K562 (cell line): ENCODE data around the gene PLXNB2. TPM values are rescaled to one million over a fixed set of nuclear protein-coding genes. Genes with fewer than 3 reads are reported as not detected.

Experiments
- ATAC-seq: fragments of 200-7000 bp; cut with Tn5 transposase; 3 replicates; pipeline ENCODE4 v1.9.1; 2020; ENCODE audit warnings: moderate library complexity
- BruUV-seq: library from RNA; stranded (reverse); fragments of 400-500 nt; replicated peaks from 2 replicates; lab custom pipeline; 2021; lab: Mats Ljungman, UMichigan
- CTCF ChIA-PET: fragments of 300-600 bp; formaldehyde crosslinking; extraction: SDS; loops from one replicate; lab custom pipeline; 2021; ENCODE audit warnings: low intra/inter-chr PET ratio; lab: Yijun Ruan, JAX
- POLR2A ChIA-PET: fragments of 300-600, 350-650 bp; sonication (Branson Sonifier 250); formaldehyde crosslinking; extraction: SDS; loops from one replicate; lab custom pipeline; 2021; ENCODE audit warnings: antibody characterized with exemption, inconsistent platforms; lab: Yijun Ruan, JAX
- DNase-seq, 4 experiments: peaks; one replicate each; pipeline versions ENCODE4 v3.0.0 to v3.0.0-alpha.2; 2011 to 2018; ENCODE audit warnings: low spot score in 3 of 4, mixed read lengths in 3 of 4; ENCODE audit errors: extremely low read depth in 1 of 4
- FAIRE-seq: peaks from 2 replicates; lab custom pipeline; 2011; peaks lifted over from hg19 to GRCh38; lab: Jason Lieb, UNC
- H2AFZ ChIP-seq: 2 replicates; pipeline ENCODE4 v1.6.0; 2011; ENCODE audit warnings: low read depth, low read length, control low read depth, inconsistent platforms
- H3K27ac ChIP-seq: fragments of 200-600 bp; 3 replicates; pipeline ENCODE4 v1.8.0; 2011; ENCODE audit warnings: low read depth, mild to moderate bottlenecking, control low read depth, inconsistent platforms, low read length, moderate library complexity, mixed read lengths; ENCODE audit errors: extremely low read depth
- H3K27me3 ChIP-seq, 2 experiments: fragments of 300-600 bp in 1 of 2; 2 replicates in 1 of 2; 3 replicates in 1 of 2; pipeline versions ENCODE4 v1.6.0 to v1.8.0; 2011; ENCODE audit warnings: inconsistent platforms in 2 of 2, low read length in 2 of 2, mild to moderate bottlenecking in 1 of 2, mixed read lengths in 1 of 2, moderate library complexity in 1 of 2; ENCODE audit not compliant: control insufficient read depth in 2 of 2, insufficient read depth in 2 of 2
- H3K36me3 ChIP-seq: fragments of 300-600 bp; 3 replicates; pipeline ENCODE4 v1.8.0; 2011; ENCODE audit warnings: mild to moderate bottlenecking, low read length, inconsistent platforms; ENCODE audit not compliant: control insufficient read depth, insufficient read depth
- H3K4me1 ChIP-seq, 2 experiments: fragments of 200-600 bp in 1 of 2; replicated peaks in 1 of 2; 2 replicates in 1 of 2; 3 replicates in 1 of 2; pipeline versions ENCODE4 v1.5.1 to v1.8.0; 2011; ENCODE audit warnings: inconsistent platforms in 2 of 2, low read length in 2 of 2, mild to moderate bottlenecking in 1 of 2, mixed read lengths in 1 of 2, moderate library complexity in 1 of 2; ENCODE audit not compliant: control insufficient read depth in 2 of 2, insufficient read depth in 2 of 2
- H3K4me2 ChIP-seq: 2 replicates; pipeline ENCODE4 v1.6.1; 2011; ENCODE audit warnings: low read length, control low read depth, inconsistent platforms, mixed read lengths; ENCODE audit not compliant: insufficient read depth
- H3K4me3 ChIP-seq: fragments of 200-600 bp; sonication (generic), shearing (Covaris generic); 2 replicates; pipeline ENCODE4 v1.5.1; 2016; ENCODE audit warnings: control low read depth, inconsistent platforms
- H3K79me2 ChIP-seq: fragments of 200-600 bp; 3 replicates; pipeline ENCODE4 v1.8.0; 2011; ENCODE audit warnings: low read length, inconsistent platforms; ENCODE audit not compliant: control insufficient read depth, insufficient read depth
- H3K9ac ChIP-seq, 2 experiments: 2 replicates each; pipeline versions ENCODE4 v1.6.0 to v1.6.1; 2011; ENCODE audit warnings: low read depth in 2 of 2, low read length in 2 of 2, control low read depth in 1 of 2, inconsistent platforms in 1 of 2, mild to moderate bottlenecking in 1 of 2, mixed read lengths in 1 of 2; ENCODE audit not compliant: insufficient read depth in 1 of 2
- H3K9me1 ChIP-seq: one replicate; pipeline ENCODE4 v1.6.0; 2011; ENCODE audit warnings: inconsistent platforms, mild to moderate bottlenecking, low read length, moderate library complexity; ENCODE audit not compliant: control insufficient read depth, insufficient read depth
- H3K9me3 ChIP-seq: replicated peaks from 2 replicates; pipeline ENCODE4 v1.5.1; 2011; ENCODE audit warnings: low read depth, low read length, inconsistent platforms; ENCODE audit not compliant: control insufficient read depth, insufficient read depth
- H4K20me1 ChIP-seq: replicated peaks from 2 replicates; pipeline ENCODE4 v1.6.1; 2011; ENCODE audit warnings: low read length, inconsistent platforms, mixed read lengths; ENCODE audit not compliant: control insufficient read depth, insufficient read depth
- NFRKB ChIP-seq: fragments of 450-650 bp; IDR thresholded peaks from 2 replicates; pipeline ENCODE4 v1.6.1; 2016; ENCODE audit warnings: low read depth
- PHTF2 ChIP-seq: fragments of 250-450 bp; sonication (Bioruptor Pico); IDR thresholded peaks from 2 replicates; pipeline ENCODE4 v1.5.0; 2021; ENCODE audit warnings: mild to moderate bottlenecking
- PRPF4 ChIP-seq: fragments of 200-400 bp; formaldehyde crosslinking; IDR thresholded peaks from one replicate; pipeline ENCODE4 v1.6.1; 2017; ENCODE audit warnings: low read length, low read depth, mild to moderate bottlenecking; ENCODE audit not compliant: insufficient read depth, poor library complexity, severe bottlenecking
- SMAD1 ChIP-seq: fragments of 150-350 bp; IDR thresholded peaks from 2 replicates; pipeline ENCODE4 v1.6.1; 2014; ENCODE audit warnings: low read length, low read depth; ENCODE audit not compliant: partially characterized antibody
- SMARCC2 ChIP-seq: fragments of 450-650 bp; IDR thresholded peaks from 2 replicates; pipeline ENCODE4 v1.6.1; 2017; ENCODE audit warnings: antibody characterized with exemption, moderate library complexity, mild to moderate bottlenecking, low read depth
- ZKSCAN1 ChIP-seq: fragments of 150-350 bp; IDR thresholded peaks from 2 replicates; pipeline ENCODE4 v1.6.1; 2016; ENCODE audit warnings: low read depth, low read length
- ZNF79 ChIP-seq: fragments of 250-450 bp; sonication (Bioruptor Pico); IDR thresholded peaks from 2 replicates; pipeline ENCODE4 v1.4.0; 2020; ENCODE audit warnings: low read depth, mild to moderate bottlenecking, moderate library complexity
- WGBS: fragments of 100-300 bp; shearing (Covaris generic); methylation state at CpG from one replicate; pipeline ENCODE4 v1.1.6; 2016; ENCODE audit warnings: low coverage, mixed read lengths; ENCODE audit not compliant: insufficient coverage; ENCODE audit errors: missing lambda C conversion rate; 5-methylcytosine and 5-hydroxymethylcytosine counted together
- in situ Hi-C: fragments of 300-500 bp; cut with MboI; formaldehyde crosslinking; loops from 4 replicates; pipeline ENCODE4 v1.15.0; 2018; ENCODE audit warnings: inconsistent platforms, mixed read lengths
- intact Hi-C: fragments of 100-400 bp; cut with micrococcal nuclease; formaldehyde crosslinking; loops from 2 replicates; pipeline ENCODE4 v1.14.2; 2022
- polyA plus RNA-seq, 8 experiments: library from polyadenylated mRNA; depleted of rRNA in 4 of 8; stranded (reverse) in 5 of 8; unstranded in 3 of 8; fragments of >200 nt; fragmentation: Nextera tagmentation in 2 of 8; fragmentation: Illumina TruSeq in 1 of 8; extraction: Ambion mirVana in 2 of 8; extraction: Trizol in 1 of 8; gene quantifications; 2 replicates each; pipeline versions ENCODE4 v1.2.1 to v1.2.3, GENCODE V29; 2011 to 2014; ENCODE audit warnings: inconsistent platforms in 1 of 8, missing spikeins in 1 of 8
- total RNA-seq, 7 experiments: library from RNA; depleted of rRNA in 6 of 7; stranded (reverse); fragments of >200 nt in 6 of 7; fragmentation: Illumina TruSeq in 2 of 7; extraction: Trizol in 2 of 7; gene quantifications; 2 replicates each; pipeline versions ENCODE4 v1.2.1 to v1.2.3, GENCODE V29; 2011 to 2021; ENCODE audit warnings: low replicate concordance in 1 of 7
- TF ChIP-seq, protein P1 (sequence below): sonication (generic); formaldehyde crosslinking; IDR thresholded peaks from 2 replicates; pipeline ENCODE4 v1.8.0; 2023; ENCODE audit warnings: missing genetic modification reagents, mild to moderate bottlenecking, borderline replicate concordance
- TF ChIP-seq, protein P2 (sequence below): fragments of 250-450 bp; sonication (Bioruptor Pico); IDR thresholded peaks from 2 replicates; pipeline ENCODE4 v1.4.0; 2020
- TF ChIP-seq, protein P3 (sequence below): fragments of 250-450 bp; sonication (Bioruptor Pico); IDR thresholded peaks from 2 replicates; pipeline ENCODE4 v1.8.0; 2022; ENCODE audit warnings: inconsistent platforms
- TF ChIP-seq, protein P4 (sequence below): sonication (generic); formaldehyde crosslinking; IDR thresholded peaks from 2 replicates; pipeline ENCODE4 v1.8.1; 2023; ENCODE audit warnings: mild to moderate bottlenecking, missing genetic modification reagents

Gene PLXNB2
- total and polyA plus RNA-seq, 9 of the 15 experiments (the other 6 are each of a cell fraction or from before 2014, with no cell fraction given) = 0.15 to 45.1 (median 13.6) TPM

DNA sequence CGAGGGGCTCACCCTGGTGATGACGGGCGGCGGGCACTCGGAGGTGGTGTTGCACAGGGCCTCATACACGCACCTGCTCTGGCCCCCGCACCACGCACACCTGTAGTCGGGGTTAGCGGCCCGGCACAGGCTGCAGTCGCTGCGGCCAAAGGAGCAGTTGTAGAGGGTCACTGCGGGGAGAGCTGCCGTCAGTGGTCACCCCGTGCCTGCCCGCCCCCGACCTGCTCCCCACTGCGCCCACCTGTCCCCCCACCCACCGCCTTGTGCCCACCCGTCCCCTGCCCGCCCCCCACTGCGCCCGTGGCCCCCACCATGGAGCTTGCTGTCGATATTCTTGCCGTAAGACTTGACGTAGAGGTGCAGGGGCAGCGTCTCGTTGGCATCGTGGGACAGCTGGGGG lies 23.6 kb downstream of the PLXNB2 start:
- DNase-seq = no peak
- WGBS = 100% methylated on average over 1 of the region's 30 CpGs
- no peak overlapping the region for H3K4me2 ChIP-seq
- H3K27me3 ChIP-seq = no peaks in the 10 kb centered on the region
- intact Hi-C loops (no loop called here), in situ Hi-C loops (no loop called here)
- ChIA-PET CTCF (no interaction called here), POLR2A (no interaction called here)
- no peak overlapping the region for H3K9ac ChIP-seq
- H3K36me3 ChIP-seq = peaks cover 36% of the 10 kb centered on the region; the same call in 1 of the 3 replicates
- H3K79me2 ChIP-seq = no peaks in the 10 kb centered on the region
- peaks cover 0 to 17% of the 10 kb centered on the region in 2 experiments; a peak in 1 of 5 replicates for H3K4me1 ChIP-seq
- H2AFZ ChIP-seq = no peak overlapping the region
- no peaks in the 10 kb centered on the region for H3K9me3 ChIP-seq
- no TSS peak for BruUV-seq
- H3K4me3 ChIP-seq = no peak overlapping the region
- ATAC-seq = no peak
- no peak for FAIRE-seq
- H3K27ac ChIP-seq = no peak overlapping the region
- H3K9me1 ChIP-seq = no peaks in the 10 kb centered on the region
- no peaks in the 10 kb centered on the region for H4K20me1 ChIP-seq
- TF ChIP-seq PRPF4 = no peak
- no peak for TF ChIP-seq ZKSCAN1
- TF ChIP-seq, protein P1, sequence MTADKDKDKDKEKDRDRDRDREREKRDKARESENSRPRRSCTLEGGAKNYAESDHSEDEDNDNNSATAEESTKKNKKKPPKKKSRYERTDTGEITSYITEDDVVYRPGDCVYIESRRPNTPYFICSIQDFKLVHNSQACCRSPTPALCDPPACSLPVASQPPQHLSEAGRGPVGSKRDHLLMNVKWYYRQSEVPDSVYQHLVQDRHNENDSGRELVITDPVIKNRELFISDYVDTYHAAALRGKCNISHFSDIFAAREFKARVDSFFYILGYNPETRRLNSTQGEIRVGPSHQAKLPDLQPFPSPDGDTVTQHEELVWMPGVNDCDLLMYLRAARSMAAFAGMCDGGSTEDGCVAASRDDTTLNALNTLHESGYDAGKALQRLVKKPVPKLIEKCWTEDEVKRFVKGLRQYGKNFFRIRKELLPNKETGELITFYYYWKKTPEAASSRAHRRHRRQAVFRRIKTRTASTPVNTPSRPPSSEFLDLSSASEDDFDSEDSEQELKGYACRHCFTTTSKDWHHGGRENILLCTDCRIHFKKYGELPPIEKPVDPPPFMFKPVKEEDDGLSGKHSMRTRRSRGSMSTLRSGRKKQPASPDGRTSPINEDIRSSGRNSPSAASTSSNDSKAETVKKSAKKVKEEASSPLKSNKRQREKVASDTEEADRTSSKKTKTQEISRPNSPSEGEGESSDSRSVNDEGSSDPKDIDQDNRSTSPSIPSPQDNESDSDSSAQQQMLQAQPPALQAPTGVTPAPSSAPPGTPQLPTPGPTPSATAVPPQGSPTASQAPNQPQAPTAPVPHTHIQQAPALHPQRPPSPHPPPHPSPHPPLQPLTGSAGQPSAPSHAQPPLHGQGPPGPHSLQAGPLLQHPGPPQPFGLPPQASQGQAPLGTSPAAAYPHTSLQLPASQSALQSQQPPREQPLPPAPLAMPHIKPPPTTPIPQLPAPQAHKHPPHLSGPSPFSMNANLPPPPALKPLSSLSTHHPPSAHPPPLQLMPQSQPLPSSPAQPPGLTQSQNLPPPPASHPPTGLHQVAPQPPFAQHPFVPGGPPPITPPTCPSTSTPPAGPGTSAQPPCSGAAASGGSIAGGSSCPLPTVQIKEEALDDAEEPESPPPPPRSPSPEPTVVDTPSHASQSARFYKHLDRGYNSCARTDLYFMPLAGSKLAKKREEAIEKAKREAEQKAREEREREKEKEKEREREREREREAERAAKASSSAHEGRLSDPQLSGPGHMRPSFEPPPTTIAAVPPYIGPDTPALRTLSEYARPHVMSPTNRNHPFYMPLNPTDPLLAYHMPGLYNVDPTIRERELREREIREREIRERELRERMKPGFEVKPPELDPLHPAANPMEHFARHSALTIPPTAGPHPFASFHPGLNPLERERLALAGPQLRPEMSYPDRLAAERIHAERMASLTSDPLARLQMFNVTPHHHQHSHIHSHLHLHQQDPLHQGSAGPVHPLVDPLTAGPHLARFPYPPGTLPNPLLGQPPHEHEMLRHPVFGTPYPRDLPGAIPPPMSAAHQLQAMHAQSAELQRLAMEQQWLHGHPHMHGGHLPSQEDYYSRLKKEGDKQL (CRISPR knock-in tag) = no peak
- TF ChIP-seq, protein P2, sequence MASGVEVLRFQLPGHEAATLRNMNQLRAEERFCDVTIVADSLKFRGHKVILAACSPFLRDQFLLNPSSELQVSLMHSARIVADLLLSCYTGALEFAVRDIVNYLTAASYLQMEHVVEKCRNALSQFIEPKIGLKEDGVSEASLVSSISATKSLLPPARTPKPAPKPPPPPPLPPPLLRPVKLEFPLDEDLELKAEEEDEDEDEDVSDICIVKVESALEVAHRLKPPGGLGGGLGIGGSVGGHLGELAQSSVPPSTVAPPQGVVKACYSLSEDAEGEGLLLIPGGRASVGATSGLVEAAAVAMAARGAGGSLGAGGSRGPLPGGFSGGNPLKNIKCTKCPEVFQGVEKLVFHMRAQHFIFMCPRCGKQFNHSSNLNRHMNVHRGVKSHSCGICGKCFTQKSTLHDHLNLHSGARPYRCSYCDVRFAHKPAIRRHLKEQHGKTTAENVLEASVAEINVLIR (CRISPR knock-in tag) = no peak
- TF ChIP-seq, protein P3, sequence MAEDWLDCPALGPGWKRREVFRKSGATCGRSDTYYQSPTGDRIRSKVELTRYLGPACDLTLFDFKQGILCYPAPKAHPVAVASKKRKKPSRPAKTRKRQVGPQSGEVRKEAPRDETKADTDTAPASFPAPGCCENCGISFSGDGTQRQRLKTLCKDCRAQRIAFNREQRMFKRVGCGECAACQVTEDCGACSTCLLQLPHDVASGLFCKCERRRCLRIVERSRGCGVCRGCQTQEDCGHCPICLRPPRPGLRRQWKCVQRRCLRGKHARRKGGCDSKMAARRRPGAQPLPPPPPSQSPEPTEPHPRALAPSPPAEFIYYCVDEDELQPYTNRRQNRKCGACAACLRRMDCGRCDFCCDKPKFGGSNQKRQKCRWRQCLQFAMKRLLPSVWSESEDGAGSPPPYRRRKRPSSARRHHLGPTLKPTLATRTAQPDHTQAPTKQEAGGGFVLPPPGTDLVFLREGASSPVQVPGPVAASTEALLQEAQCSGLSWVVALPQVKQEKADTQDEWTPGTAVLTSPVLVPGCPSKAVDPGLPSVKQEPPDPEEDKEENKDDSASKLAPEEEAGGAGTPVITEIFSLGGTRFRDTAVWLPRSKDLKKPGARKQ (CRISPR knock-in tag) = no peak
- no peak for TF ChIP-seq PHTF2 (CRISPR knock-in tag)
- TF ChIP-seq NFRKB = no peak
- TF ChIP-seq SMAD1 = no peak
- TF ChIP-seq ZNF79 (CRISPR knock-in tag) = no peak
- TF ChIP-seq SMARCC2 = no peak
- TF ChIP-seq, protein P4, sequence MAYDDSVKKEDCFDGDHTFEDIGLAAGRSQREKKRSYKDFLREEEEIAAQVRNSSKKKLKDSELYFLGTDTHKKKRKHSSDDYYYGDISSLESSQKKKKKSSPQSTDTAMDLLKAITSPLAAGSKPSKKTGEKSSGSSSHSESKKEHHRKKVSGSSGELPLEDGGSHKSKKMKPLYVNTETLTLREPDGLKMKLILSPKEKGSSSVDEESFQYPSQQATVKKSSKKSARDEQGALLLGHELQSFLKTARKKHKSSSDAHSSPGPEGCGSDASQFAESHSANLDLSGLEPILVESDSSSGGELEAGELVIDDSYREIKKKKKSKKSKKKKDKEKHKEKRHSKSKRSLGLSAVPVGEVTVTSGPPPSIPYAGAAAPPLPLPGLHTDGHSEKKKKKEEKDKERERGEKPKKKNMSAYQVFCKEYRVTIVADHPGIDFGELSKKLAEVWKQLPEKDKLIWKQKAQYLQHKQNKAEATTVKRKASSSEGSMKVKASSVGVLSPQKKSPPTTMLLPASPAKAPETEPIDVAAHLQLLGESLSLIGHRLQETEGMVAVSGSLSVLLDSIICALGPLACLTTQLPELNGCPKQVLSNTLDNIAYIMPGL = no peak
